NCI-H2029 (cell line): Measurements from ENCODE around the gene GLDN.
"Not testable (repeated sequence)": the region's sequence is repeated elsewhere in the genome, so short reads cannot be mapped to it uniquely, and the experiment has no call there.

Experiments
- DNase-seq: peaks from one replicate; lab custom pipeline; 2025; lab: John Stamatoyannopoulos, UW

Gene GLDN

DNA sequence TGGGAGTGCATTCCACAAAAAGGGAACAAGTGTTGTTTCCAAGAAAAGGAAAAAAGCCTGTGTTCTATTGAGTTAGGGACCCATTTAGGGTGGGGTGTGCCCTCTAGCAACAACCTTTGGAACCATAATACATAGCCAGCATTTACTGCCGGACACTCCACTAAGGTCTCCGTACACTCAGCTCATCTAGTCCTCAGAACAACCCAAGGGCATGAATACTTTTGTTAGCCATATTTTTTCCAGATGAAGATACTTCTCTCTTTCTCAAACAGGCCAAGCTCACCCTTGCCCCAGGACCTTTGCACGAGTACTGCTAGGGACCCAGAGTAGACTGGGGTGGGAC is 46.2 kb downstream of the GLDN start:
- no peak for DNase-seq

DNA sequence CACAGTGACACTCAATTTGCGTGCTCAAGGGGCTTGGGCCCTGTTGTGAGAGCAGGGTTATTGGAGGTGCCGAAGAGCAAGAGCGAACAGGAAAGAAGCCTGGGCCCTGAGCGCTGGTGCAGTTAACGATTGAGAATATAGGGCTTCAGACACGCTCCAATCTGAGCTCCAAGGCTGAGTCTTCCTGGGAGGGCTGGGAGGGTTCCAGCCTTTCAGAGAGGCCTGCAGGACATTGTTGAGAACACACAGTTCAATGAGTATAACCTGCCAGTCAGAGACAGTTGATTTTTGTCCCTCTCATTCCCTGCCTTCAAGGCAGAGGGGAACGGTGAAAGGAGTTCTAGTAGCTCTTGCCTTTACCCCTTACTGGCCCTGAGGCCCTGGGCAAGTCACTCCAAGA is 47.3 kb downstream of the GLDN start:
- no peak for DNase-seq

DNA sequence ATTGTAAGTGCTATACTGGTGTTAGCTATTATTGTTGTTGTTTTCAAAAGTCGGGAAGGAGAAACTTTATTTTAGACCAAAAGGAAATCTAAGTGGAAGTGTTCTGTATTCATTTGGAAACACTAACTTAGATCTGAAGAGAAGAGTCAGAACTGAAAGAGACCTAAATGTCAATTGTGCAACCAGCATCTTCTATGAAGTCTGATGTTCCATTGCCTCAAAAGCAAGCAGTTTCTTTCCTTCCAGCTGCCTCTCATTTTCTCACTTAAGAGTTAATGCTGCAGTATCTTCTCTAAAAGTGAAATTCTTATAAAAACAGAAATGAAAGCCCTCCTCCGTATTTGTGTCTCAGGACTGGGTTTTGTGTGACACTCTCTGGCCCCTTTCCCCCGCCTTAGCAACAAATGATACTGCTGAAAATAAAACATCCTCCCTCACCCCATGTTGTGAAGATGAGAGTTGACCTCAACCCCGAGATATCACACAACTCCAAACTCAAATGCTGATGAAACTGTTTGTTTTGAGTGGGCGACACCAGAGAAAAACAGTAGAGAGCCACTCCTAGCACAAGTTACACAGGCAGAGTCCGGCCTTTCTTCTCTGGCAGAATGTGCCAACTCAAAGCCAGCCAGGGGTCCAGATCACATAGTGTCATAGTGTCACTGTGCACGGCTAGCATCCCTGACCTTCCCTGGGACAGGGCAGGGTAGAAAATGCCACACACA is 48.9 kb downstream of the GLDN start:
- no peak for DNase-seq

DNA sequence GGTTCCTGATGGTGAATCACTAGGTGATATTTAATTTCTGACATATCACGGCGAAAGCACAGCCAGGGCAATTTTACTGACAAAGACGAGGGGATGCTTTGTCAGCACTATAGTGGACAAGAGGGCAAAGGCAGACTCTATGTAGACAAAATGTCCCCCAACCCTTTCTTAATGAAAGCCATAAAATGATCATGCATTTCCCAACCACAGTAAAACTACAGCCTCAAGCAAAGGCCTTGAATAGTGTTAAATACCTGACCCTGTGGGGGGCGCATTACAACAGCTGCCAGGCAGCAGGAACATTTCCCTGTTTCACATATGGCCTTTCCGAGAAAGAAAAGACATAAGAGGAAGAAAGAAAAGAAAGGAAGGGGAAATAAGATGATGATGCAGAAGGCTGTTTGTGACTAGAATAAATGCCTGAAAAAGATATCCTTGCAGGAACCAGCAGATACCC is 49.5 kb downstream of the GLDN start:
- no peak for DNase-seq

DNA sequence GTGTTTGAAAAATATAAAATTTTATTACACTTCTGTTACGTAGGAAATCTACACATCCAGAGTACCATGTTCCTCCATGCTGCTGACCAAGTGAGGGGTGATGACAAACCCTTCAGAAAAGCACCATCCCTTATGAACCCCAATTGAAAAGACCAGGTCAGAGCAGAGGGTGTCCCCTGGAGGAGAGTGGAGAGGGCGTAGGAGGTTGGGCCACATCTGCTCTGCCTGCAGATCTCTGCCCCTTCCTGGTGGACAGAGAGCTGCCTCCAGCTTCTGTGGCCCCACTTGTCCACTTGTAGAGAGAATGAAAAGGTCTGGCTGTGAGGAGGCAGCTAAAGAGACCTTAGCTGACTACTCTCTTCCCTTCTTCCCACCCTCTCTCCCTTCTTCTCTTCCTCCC is 55.5 kb downstream of the GLDN start:
- no peak for DNase-seq

DNA sequence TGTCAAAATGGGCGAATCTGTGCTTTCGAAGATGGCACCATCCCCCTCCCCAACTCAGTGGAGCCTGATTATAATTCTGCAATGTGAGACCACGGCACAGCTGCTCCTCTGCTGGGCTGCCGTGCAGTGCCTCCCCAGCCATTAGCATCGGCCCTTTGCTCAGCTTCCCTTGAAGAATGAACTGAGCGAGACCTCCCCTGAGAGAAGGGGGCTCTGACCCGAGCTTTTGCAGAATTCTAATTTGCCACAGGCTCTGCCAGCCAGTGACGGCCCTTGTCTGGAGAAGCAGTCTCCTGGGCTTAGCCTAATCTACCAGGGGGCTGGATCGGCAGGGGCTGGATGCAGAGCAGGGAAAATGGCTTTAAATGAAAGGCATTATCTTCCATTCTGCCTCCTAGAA is 57.2 kb downstream of the GLDN start:
- DNase-seq, result no peak

DNA sequence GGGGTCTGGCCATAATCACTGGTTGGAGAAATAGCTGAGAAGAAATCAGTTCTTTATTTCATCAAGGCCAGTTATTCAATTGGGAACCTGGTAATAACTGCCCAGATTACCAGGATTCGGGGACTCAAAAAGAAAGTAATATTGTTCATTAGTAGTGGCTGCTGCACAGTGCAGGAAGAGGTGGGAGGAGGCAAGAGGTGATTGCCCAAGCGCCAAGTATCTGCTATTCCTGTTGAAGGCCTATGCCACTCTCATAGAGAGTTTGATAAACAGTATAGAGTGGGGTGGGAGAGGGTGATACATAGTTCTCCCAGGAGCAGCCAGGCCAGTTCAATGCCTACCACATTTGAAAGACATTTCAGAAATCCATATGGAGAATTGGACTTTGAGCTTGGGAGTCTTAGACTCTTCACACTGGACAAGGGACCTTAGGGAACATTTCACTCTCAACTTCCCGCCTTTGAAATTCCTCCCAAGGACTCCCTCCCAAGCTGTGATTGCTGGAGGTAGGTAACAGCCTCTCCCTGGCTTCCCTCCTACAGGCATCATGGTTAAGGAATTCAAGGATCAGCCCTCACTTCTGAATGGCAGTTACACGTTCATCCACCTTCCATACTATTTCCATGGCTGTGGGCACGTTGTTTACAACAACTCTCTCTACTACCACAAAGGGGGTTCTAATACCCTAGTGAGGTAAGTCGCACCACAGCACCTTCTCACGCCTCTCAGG is 59.8 kb downstream of the GLDN start:
- DNase-seq, result no peak

DNA sequence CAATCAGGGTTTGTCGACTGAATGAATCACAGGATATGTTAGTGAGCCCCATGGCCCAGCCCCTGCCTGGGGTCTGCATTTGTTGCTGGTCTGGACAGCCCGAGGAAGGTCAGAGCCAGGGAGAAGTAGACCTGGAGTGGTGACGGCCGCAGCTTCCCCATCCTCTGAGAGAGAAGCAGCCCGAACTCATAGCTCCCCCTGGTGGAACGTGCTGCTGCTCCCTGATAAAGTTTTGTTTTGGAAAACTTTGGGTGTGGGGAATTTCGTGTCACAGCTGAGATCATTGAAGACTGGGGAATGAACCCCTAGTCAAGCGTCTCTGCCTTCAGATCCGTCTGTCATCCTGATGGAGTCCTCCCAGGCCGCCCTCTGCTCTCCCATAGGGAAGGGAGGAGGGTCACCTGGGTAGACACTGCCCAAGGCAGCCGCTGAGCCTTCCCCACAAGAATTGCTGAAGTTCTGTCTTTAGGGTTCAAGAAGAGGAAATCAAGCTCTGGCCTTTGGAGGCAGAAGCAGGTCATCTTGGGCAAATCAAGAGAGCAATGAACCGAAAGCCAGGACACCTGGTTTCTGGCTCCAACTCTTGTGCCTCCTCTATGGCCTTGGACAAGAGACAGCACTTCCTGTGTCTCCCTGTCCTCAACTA is 60.5 kb downstream of the GLDN start:
- no peak for DNase-seq

DNA sequence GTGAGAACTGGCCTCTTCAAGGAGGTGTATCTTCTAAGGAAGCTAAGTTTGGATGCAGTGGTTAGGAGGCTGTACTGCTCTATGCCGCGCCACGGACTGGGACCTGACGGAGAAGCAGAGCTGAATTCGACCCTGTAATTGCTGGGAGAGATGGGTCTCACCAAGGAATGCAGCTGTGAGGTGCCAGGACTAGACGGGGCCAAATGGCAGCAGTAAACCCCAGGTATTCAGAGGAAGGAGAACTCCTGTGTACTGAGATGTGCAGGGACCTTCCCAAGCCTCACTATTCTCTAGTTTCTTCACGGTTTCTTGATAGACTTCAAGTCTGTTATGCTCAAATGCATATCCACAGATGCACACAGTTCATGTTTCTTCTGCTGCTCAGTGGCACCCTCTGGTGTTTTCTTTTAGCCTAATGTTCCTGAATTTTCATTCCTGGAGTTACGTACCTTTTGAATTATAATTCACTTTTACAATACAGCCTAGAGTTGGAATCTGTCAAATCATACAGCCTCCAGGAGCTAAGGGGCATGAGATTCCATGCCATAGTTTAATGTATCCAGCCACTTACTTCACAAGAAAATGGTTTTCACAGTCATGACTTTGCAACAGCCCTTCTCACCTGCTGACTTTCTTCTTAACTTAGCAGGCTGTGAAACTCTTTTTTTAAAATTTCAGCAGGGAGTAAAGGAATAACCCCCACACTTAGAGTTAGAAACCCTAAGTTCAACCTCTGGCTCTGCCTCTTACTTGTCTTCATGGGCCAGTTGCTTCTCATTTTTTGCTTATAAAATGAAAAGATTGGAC is 61.8 kb downstream of the GLDN start:
- no peak for DNase-seq

DNA sequence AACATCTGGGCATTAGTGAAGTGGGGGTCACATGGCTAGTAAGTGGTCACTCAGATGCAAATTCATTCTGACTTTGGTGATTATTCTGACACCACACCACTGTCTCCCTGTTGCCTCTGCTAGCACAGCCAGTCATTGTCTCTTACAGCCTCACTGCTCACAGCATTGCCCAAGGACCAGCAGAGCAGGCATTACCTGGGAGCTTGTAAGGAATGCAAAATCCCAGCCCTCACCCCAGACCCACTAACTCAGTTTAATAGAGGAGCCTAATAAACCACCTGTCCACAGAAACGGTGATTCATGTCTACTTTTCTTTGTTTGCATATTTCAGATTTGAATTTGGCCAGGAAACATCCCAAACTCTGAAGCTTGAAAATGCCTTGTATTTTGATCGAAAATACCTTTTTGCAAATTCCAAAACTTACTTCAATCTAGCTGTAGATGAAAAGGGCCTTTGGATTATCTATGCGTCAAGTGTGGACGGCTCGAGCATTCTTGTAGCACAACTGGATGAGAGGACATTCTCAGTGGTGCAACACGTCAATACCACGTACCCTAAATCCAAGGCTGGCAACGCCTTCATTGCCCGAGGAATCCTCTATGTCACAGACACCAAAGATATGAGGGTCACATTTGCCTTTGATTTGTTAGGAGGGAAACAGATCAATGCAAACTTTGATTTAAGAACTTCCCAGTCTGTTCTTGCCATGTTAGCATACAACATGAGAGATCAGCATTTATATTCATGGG is 62.7 kb downstream of the GLDN start:
- DNase-seq, result no peak

DNA sequence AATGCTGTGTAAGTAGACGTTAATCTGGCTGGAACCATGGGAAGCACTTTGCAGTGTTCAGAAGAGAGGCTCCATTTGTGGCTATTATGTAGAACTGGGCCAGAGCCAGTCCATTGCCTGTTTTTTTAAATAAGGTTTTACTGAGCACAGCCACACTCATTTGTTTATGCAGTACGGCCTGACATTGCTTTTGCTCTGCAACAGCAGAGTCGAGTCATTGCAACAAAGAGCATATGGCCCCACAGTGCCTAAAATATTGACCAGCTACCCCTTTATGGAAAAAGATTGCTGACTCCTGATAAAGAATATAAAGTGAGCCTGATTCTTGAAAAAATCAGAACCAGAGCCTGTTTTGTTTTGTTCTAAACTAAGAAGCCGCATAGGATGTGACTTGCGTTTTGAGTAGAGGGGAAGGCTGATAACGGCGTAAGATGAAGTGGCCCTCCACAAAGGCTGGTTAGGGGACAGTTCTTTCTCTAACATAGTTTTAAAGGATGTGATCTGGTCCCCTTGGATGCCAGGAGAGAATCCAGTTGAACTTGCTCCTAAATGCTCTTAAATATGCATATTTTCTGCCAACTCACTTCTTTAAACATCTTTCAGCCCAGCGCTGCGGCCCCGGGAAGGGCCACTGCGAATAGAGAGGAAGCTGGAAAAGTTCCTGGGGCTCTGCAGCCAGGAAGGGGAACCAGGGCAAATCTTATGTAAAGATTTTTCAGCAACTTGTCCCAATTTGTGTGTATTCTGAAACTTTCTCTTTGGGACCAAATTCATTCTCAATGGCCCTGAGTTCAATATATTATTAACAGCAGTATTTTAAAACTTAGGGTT is 64.5 kb downstream of the GLDN start:
- DNase-seq, result no peak

DNA sequence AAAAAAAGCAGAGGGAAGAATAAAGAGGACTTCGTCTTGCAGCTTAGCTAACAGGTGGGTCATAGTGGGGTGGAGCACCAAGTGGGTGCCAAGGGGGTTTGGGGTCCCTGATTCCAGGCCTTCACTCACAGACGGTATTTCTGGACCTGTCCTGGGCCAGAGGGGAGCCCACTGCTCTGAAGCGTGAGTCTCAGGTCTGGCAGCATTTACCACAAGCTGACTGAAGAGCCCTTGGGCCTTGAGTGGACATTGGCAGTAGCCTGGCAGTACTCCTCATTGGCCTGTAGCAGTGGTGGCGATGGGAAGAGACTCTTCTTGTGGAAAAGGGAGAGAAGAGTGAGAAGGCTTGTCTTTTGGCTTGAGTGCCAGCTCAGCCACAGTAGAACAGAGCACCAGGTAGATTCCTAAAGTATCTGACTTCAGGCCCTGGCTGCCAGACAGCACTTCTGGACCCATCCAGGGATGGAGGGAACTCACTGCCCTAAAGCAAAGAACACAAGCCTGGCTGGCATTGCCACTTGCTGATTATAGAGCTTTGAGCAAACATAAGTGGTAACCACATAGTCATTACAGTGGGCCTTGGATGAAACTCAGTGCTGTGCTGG is 72.9 kb downstream of the GLDN start:
- peak; percentile 32 for DNase-seq

DNA sequence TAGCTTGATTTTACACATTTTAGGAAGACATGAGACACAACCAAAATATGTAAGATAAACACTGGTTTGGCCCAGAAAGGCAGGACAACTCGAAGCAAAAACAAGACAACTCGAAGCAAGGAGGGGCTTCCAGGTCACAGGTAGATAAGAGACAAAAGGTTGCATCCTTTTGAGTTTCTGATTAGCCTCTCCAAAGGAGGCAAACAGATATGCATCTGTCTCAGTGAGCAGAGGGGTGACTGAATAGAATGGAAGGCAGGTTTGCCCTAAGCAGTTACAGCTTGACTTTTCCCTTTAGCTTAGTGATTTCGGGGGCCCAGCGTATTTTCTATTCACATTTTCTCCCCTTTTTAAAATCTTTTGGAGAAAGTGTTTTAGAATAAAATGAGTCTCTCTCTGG is 74.7 kb downstream of the GLDN start:
- no peak for DNase-seq

DNA sequence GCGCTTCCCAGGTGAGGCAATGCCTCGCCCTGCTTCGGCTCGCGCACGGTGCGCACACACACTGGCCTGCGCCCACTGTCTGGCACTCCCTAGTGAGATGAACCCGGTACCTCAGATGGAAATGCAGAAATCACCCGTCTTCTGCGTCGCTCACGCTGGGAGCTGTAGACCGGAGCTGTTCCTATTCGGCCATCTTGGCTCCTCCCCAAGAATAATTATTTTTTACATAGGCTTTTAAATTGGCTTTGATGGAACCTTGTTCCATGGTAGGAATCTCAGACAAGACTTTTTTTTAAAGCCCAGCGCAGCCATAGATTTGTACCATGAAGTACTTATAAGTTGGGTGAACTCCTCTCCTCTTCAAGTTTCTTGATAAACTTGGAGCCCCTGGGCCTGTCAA is 81.6 kb downstream of the GLDN start:
- DNase-seq, result not testable (repeated sequence)

DNA sequence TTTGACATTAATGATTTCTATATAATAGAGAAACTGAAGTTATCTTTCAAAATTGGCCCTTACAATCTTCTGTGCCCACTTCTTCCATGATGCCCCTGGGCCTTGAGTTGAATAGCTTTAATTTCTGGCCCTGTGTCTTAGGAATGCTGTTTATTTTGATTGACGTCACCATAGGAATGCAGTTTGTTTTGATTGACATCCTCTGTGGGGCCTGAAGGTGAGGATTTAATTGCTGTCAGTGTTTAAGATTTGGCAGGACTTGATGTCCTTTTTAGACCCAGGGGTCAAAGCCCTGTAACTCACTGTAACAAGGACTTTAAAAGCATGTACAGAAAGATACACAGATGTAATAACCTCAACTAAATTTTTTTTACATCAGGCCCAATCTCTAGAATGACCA is 83.3 kb downstream of the GLDN start:
- no peak for DNase-seq

DNA sequence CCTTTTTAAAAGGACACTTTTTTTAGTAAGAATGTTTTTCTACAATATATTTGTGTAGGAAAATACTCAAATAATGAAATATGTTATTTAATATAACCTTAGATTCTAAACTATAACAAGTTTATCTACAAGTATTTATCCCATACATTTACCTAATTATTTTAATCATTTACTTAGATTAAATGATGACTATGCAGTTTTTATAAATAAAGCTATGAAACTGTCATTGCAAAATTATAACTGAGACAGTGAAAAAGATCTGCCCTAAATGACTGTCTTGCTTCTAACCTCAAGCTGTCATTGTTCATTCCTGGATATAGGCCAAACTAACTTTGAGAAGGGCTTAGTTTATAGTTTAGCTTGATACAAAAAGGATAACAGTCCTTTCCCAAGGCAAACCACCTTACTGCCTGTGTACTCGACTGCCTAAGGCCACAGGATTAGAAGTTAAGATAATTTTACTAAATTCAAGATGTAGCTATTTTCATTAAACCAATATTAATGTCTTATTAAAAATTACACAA is 84.1 kb downstream of the GLDN start:
- DNase-seq, result no peak

DNA sequence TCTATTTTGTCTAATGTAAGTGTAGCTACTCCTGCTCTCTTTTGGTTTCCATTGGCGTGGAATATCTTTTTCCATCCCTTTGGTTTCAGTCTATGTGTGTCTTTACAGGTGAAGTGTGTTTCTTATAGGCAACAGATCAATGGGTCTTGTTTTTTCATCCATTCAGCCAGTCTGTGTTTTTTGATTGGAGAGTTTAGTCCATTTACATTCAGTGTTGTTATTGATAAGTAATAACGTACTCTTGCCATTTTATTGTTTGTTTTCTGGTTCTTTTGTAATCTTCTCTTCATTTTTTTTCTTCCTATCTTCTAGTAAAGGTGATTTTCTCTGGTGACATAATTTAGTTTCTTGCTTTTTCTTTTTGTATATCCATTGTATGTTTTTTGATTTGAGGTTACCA is 97.1 kb downstream of the GLDN start:
- DNase-seq, result no peak

DNA sequence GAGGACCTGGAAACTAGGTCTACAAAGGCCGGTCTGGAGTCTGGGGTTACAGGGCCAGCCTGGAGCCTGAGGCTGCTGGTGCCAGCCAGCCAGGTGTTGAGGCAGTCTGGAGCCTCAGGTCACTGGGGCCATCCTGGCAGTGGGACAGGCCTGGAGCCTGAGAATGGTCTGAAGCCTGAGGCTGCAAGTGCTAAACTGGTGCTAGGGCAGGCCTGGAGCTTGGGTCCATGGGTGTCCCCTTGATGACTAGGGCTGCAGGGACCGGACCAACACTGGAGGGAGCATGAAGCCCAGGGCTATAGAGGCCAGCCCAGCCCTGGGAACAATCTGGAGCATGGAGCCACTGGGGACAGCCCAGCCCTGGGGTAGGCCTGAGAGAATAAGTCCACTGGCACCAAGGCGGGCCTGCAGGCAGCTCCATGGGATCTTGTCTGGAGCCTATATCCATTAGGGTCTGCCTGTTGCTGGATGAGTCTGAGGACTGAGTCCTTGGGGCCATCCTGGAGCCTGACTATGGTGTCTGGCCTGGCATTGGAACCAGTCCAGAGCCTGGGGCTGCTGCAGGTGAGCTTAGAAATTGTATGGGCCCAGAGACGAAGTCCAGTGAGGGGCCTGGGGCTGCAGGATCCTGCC is 101.9 kb downstream of the GLDN start:
- DNase-seq, result no peak

DNA sequence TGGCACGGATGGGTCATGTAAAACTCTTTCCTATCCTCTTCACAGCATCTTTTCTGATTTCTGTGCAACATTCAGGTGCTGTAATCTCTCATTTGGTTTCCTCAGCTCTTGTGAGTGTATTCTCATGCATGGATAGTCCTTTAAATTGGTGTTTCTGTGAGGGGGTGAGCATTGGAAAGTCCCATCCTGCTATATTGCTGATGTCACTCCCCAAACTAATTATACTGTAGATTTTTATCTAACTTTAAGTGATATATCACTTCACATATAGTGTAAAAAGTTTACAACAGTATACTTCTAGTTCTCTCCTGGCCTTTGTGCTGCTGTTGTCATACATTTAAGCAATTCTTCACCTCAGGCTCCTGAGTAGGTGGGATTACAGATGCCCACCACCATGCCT is 102.7 kb downstream of the GLDN start:
- no peak for DNase-seq

DNA sequence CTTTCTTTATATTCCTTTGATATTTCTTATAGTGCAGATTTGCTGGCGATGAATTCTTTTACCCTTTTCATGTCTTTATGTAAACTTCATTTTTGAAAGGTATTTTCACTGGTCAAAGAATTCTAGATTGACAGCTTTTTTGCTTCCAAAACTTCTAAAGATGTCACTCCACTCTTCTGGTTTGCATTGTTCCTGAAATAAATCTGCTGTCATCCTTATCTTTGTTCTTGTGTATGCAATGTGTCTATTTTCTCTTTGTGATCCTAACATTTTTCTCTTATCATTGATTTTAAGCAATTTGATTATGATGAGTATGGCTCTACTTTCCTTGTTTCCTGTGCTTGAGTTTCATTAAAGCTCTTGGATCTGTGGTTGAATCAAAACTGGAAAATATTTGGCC is 103.4 kb downstream of the GLDN start:
- no peak for DNase-seq
